ENCODE measurements around the gene DOK5.
"Not testable (repeated sequence)": the region's sequence is repeated elsewhere in the genome, so short reads cannot be mapped to it uniquely, and the experiment has no call there.

Gene DOK5

DNA sequence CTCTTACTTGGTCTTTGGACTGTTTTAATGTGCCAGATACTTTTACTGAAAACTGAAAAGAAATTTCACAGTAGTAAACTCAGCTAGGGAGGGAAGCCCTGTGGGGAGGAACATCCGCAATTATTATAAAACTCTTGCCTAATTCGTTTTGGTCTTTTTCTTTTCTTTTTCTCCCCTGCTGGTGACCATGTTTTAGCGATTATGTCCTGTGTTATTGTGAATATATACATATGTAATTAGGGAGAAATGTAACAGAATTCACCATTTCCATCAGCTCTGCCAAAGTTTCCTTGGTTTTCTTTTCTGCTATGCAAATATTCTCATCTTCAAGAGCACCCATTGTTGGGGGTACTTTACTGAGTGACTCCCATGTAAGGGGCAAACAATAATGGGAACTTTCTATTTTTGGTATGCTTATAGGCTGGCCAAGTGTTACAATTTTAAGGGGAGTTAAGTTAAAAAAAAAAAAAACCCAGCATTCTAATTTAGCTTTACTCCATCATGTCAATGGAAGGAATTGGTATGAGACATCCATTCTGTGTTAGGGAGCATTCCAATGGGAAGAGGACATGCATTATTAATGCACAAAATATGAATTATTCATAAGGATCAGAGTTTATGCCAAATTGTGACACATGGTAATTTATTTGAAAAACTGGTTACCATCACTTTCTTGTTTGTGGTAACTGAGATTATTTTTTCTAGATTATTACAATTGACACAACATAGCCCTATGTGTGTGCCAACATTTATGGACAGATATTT is 2.0 kb downstream of the DOK5 start:
- no peak overlapping the region for H3K27ac ChIP-seq
- TF ChIP-seq CTCF (IDR thresholded peaks at IDR 0.05) = no peak
- no peak for TF ChIP-seq ZFX (IDR thresholded peaks at IDR 0.05; ENCODE audit: borderline replicate concordance)

DNA sequence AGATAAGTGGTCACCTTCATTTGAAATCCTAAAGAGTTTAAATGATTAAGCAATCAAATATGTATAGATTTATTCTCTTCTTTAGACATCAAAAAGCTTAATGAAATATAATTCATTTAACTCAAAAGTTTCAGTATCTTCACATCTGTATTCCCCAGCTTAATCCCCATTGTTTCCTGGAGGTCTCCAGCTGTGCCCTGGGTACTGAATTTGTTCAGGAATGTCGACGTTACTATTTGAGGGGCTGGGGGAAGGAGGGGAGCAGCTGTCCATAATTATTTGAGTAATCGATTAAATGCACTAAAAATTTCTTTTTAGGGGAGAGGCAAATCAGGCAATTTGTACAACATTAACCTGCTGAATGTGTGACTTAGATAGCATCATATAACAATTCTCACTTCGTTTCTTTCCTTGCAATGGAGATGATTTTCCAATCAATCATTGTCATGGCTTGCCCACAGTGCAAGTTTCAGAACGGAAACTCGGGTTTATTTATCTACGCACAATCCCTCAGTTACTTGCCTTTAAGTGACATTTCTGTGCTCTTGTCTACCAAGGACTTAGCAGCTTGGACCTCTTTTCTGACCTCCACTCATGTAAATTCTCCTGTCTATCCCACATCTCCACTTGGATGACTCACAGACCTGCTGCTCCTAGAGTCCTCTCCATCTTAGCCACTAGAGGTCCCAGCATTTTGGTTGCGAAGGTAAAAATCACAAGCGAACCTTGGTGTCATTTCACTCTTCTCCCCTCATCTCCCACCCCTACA is 3.9 kb downstream of the DOK5 start:
- H3K27ac ChIP-seq = no peak overlapping the region
- TF ChIP-seq ZFX (IDR thresholded peaks at IDR 0.05; ENCODE audit: borderline replicate concordance) (no peak), CTCF (IDR thresholded peaks at IDR 0.05) (peak; percentile 68)

DNA sequence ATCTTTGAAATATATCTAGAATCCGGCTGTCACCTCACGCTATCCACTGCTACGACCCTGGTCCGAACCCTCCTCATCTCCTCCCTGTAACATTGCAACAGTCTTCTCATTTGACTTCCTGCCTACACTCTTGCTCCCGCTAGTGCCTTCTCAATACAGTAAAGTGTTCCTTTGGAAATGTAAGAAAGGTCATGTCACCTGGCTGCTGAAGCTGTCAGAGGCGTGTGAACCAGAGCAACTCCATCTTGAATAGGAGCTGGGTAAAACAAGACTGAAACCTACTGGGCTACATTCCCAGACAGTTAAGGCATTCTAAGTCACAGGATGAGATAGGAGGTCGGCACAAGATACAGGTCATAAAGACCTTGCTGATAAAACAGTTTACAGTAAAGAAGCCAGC is 4.5 kb downstream of the DOK5 start:
- not testable (repeated sequence) for H3K27ac ChIP-seq
- TF ChIP-seq CTCF (IDR thresholded peaks at IDR 0.05) = peak; percentile 38

DNA sequence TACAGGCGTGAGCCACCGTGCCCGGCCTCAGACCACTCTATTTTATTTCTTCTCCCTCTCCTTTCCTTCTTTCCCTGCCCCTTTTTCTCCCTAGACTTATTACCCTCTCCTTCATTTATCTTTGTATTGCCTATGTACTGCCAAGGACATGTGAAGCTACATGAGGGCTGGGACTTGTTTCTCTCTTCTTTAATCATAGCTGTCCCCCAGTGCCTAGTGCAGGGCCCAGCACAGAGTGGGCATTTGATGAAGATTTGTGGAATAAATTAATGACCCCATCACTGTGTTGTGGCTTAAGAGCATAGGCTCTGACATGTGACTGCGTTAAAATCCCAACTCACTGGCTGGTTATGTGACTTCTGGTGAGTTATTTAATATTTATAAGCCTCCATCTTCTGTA is 6.0 kb downstream of the DOK5 start:
- TF ChIP-seq ZFX (IDR thresholded peaks at IDR 0.05; ENCODE audit: borderline replicate concordance) (no peak), CTCF (IDR thresholded peaks at IDR 0.05) (no peak)
- no peak overlapping the region for H3K27ac ChIP-seq

DNA sequence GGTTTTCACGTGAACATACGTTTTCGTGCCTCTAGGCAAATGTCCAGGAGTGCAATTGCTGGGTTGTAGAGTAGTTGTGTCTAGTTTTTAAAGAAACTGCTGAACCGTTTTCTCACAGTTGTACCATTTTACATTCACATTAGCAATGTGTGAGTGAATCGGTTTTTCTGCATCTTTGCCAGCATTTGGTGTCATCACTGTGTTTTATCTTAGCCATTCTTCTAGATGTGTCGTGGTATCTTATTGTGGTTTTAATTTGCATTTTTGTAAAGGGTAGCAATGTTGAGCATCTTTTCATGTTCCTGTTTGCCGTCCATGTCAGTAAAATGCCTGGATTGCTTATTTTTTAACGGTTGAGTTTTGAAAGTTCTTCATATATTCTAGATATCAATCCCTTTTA is 10.2 kb downstream of the DOK5 start:
- no peak for TF ChIP-seq ZFX (IDR thresholded peaks at IDR 0.05; ENCODE audit: borderline replicate concordance)
- TF ChIP-seq CTCF (IDR thresholded peaks at IDR 0.05) = no peak
- H3K27ac ChIP-seq = no peak overlapping the region

GRCh38 chr20:54486585-54486984 is 11.2 kb downstream of the DOK5 start:
- no peak for TF ChIP-seq CTCF (IDR thresholded peaks at IDR 0.05)
- no peak for TF ChIP-seq ZFX (IDR thresholded peaks at IDR 0.05; ENCODE audit: borderline replicate concordance)
- no peak overlapping the region for H3K27ac ChIP-seq

DNA sequence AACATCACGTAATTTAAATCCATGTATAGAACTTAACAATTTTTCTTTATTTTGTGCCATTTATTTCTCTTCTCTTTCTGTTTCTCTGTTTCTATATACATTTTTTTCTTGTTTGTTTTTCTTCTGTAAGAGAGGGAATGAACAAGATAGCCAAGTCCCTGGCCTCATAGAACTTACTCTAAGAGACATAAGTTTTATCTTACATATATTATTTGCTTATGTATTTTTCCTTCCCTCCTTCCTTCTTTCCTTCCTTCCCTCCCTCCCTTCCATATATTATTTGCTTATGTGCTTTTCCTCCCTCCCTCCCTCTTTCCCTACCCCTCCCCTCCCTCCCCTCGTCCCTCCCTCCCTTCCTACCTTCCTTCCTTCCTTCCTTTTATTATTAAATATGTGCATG is 13.0 kb downstream of the DOK5 start:
- no peak overlapping the region for H3K27ac ChIP-seq
- TF ChIP-seq CTCF (IDR thresholded peaks at IDR 0.05) (no peak), ZFX (IDR thresholded peaks at IDR 0.05; ENCODE audit: borderline replicate concordance) (no peak)

All from 22Rv1 (cell line).